K562 (cell line): ENCODE data around the gene RBM3. TPM values are rescaled to one million over a fixed set of nuclear protein-coding genes. Genes with fewer than 3 reads are reported as not detected.

Experiments used
- COPS2 ChIP-seq: fragments of 450-650 bp; conservative IDR thresholded peaks from 2 replicates; pipeline ENCODE4 v1.6.1; 2016; ENCODE audit warnings: mild to moderate bottlenecking, moderate library complexity
- EHMT2 ChIP-seq: fragments of 450-650 bp; IDR thresholded peaks from 2 replicates; pipeline ENCODE4 v1.6.1; 2018; ENCODE audit warnings: antibody characterized with exemption
- FOXJ3 ChIP-seq: sonication (generic); formaldehyde crosslinking; IDR thresholded peaks from 2 replicates; pipeline ENCODE4 v1.4.0; 2020; ENCODE audit warnings: mild to moderate bottlenecking, missing genetic modification reagents
- HCFC1 ChIP-seq: IDR thresholded peaks from 2 replicates; pipeline ENCODE4 v1.6.1; 2012; ENCODE audit warnings: low read depth, low read length, improper control_type of control experiment
- HDGF ChIP-seq: fragments of 450-650 bp; IDR thresholded peaks from 2 replicates; pipeline ENCODE4 v1.6.1; 2016
- KLF6 ChIP-seq: fragments of 250-450 bp; sonication (Bioruptor Pico); IDR thresholded peaks from 2 replicates; pipeline ENCODE4 v1.4.0; 2020; ENCODE audit warnings: mild to moderate bottlenecking, moderate library complexity, borderline replicate concordance
- LARP7 ChIP-seq: fragments of 450-650 bp; IDR thresholded peaks from 2 replicates; pipeline ENCODE4 v1.6.1; 2016
- MCM3 ChIP-seq: fragments of 450-650 bp; IDR thresholded peaks from 2 replicates; pipeline ENCODE4 v1.6.1; 2016
- NR4A1 ChIP-seq, 2 experiments: fragments of 250-450 bp in 1 of 2; fragments of 450-650 bp in 1 of 2; sonication (Bioruptor Pico) in 1 of 2; IDR thresholded peaks; 2 replicates each; pipeline versions ENCODE4 v1.4.0 to v1.6.1; 2016 to 2020; ENCODE audit warnings: mild to moderate bottlenecking in 2 of 2, missing compliant biosample characterization in 1 of 2, missing genetic modification characterization in 1 of 2, moderate library complexity in 1 of 2
- POLR3G ChIP-seq: IDR thresholded peaks from 2 replicates; pipeline ENCODE4 v1.6.1; 2011; ENCODE audit not compliant: insufficient read length, insufficient replicate concordance; ENCODE audit errors: extremely low read depth
- RBM17 ChIP-seq: fragments of 200-400 bp; formaldehyde crosslinking; IDR thresholded peaks from 2 replicates; pipeline ENCODE4 v1.6.1; 2017; ENCODE audit warnings: low read depth, mild to moderate bottlenecking, low read length, borderline replicate concordance
- TCF3 ChIP-seq: sonication (generic); formaldehyde crosslinking; IDR thresholded peaks from 2 replicates; pipeline ENCODE4 v1.4.0; 2020; ENCODE audit warnings: mild to moderate bottlenecking, missing genetic modification reagents
- ZC3H4 ChIP-seq: sonication (generic); formaldehyde crosslinking; IDR thresholded peaks from 2 replicates; pipeline ENCODE4 v1.9.0; 2021; ENCODE audit warnings: missing genetic modification reagents, borderline replicate concordance
- ZEB2 ChIP-seq: fragments of 450-650 bp; IDR thresholded peaks from 2 replicates; pipeline ENCODE4 v1.6.1; 2016
- ZNF143 ChIP-seq: sonication (generic); formaldehyde crosslinking; IDR thresholded peaks from 2 replicates; pipeline ENCODE4 v1.9.0; 2022; ENCODE audit warnings: mild to moderate bottlenecking, missing genetic modification reagents
- ZNF175 ChIP-seq: fragments of 200-800 bp; sonication (Bioruptor generic); IDR thresholded peaks from 2 replicates; pipeline ENCODE4 v1.6.1; 2016; ENCODE audit warnings: low read depth, mild to moderate bottlenecking, missing genetic modification characterization, missing compliant biosample characterization
- ZNF217 ChIP-seq: sonication (generic); formaldehyde crosslinking; IDR thresholded peaks from 2 replicates; pipeline ENCODE4 v1.8.0; 2022; ENCODE audit warnings: mild to moderate bottlenecking, missing genetic modification reagents
- ZNF282 ChIP-seq: sonication (generic); formaldehyde crosslinking; IDR thresholded peaks from 2 replicates; pipeline ENCODE4 v1.8.1; 2023; ENCODE audit warnings: missing genetic modification reagents
- ZNF445 ChIP-seq: fragments of 250-450 bp; sonication (Bioruptor Pico); IDR thresholded peaks from 2 replicates; pipeline ENCODE4 v1.4.0; 2020; ENCODE audit warnings: low read depth, mild to moderate bottlenecking, moderate library complexity
- ZNF766 ChIP-seq: fragments of 200-800 bp; sonication (Bioruptor generic); conservative IDR thresholded peaks from 2 replicates; pipeline ENCODE4 v1.6.1; 2016; ENCODE audit warnings: missing genetic modification characterization, missing compliant biosample characterization
- ZNF780A ChIP-seq: fragments of 250-450 bp; sonication (Bioruptor Pico); IDR thresholded peaks from 2 replicates; pipeline ENCODE4 v1.5.0; 2021; ENCODE audit warnings: mild to moderate bottlenecking
- polyA plus RNA-seq, 8 experiments: library from polyadenylated mRNA; depleted of rRNA in 4 of 8; stranded (reverse) in 5 of 8; unstranded in 3 of 8; fragments of >200 nt; fragmentation: Nextera tagmentation in 2 of 8; fragmentation: Illumina TruSeq in 1 of 8; extraction: Ambion mirVana in 2 of 8; extraction: Trizol in 1 of 8; gene quantifications; 2 replicates each; pipeline versions ENCODE4 v1.2.1 to v1.2.3, GENCODE V29; 2011 to 2014; ENCODE audit warnings: inconsistent platforms in 1 of 8, missing spikeins in 1 of 8
- total RNA-seq, 7 experiments: library from RNA; depleted of rRNA in 6 of 7; stranded (reverse); fragments of >200 nt in 6 of 7; fragmentation: Illumina TruSeq in 2 of 7; extraction: Trizol in 2 of 7; gene quantifications; 2 replicates each; pipeline versions ENCODE4 v1.2.1 to v1.2.3, GENCODE V29; 2011 to 2021; ENCODE audit warnings: low replicate concordance in 1 of 7
- TF ChIP-seq, protein P1 (sequence below): fragments of 250-450 bp; sonication (Bioruptor Pico); IDR thresholded peaks from 2 replicates; pipeline ENCODE4 v1.5.0; 2021; ENCODE audit warnings: mild to moderate bottlenecking, borderline replicate concordance
- TF ChIP-seq, protein P2 (sequence below): fragments of 450-650 bp; IDR thresholded peaks from 2 replicates; pipeline ENCODE4 v1.6.1; 2014; ENCODE audit warnings: low read depth, mild to moderate bottlenecking, moderate library complexity, borderline replicate concordance
- TF ChIP-seq, protein P3 (sequence below): IDR thresholded peaks from 2 replicates; pipeline ENCODE4 v1.6.1; 2011; ENCODE audit not compliant: insufficient read length; ENCODE audit errors: extremely low read depth
- TF ChIP-seq, protein P4 (sequence below): fragments of 450-650 bp; IDR thresholded peaks from one replicate; pipeline ENCODE4 v1.6.1; 2018; ENCODE audit warnings: mild to moderate bottlenecking, moderate library complexity; ENCODE audit not compliant: partially characterized antibody

RBM3 gene
- total and polyA plus RNA-seq, 9 of the 15 experiments (the other 6 are each of a cell fraction or from before 2014, with no cell fraction given): 70.3 to 272 (median 209) TPM

DNA sequence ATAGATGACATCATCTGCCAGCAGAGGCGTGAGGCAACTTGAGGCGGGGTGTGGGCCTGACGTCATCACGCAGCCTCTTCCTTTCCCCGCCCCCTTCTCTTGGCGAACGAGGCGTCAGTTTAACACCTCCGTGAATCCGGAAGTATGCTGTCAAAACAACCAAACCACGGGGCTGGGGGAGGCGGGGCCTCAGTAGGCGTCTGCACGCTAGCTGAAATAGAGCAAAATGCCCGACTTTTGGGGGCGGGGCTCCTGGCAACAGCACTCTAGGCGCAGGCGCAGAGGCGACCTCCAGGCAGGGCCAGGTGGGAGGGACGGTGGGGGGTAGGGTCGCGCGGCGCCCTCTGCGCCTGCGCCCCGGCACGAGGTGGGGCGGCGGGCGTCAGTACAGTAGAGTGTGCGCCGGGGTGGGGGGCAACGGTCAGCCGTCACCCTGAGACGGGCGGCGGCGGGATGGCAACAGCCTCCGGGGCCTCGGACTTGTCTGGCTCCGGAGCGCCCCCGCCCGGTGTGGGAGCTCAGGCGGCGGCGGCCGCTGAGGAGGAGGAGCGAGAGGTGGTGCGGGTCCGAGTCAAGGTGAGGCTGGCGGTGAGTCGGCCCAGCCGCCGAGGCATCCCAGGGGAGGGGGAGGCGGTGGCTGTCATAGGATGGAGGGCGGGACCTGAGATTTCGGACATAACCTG, 34.8 kb upstream of the RBM3 start, which contains the start of gene TBC1D25 (continued):
- TF ChIP-seq COPS2 (no peak), ZEB2 (0 out of 2 replicates have a peak, but pooled peaks have one; percentile 74), POLR3G (no peak), HDGF (no peak), ZNF282 (CRISPR knock-in tag) (no peak), RBM17 (no peak), FOXJ3 (CRISPR knock-in tag) (no peak), KLF6 (CRISPR knock-in tag) (no peak), HCFC1 (no peak), ZNF175 (CRISPR knock-in tag) (peak; percentile 38), TCF3 (CRISPR knock-in tag) (no peak), ZNF780A (no peak), ZNF143 (CRISPR knock-in tag) (no peak), LARP7 (no peak), ZNF217 (CRISPR knock-in tag) (no peak), ZC3H4 (no peak), NR4A1 (CRISPR knock-in tag; IDR thresholded peaks at IDR 0.05) (no peak), NR4A1 (tag; IDR thresholded peaks at IDR 0.05) (no peak), ZNF445 (no peak), EHMT2 (no peak), MCM3 (no peak), ZNF766 (CRISPR knock-in tag) (no peak)
- TF ChIP-seq, protein P1, sequence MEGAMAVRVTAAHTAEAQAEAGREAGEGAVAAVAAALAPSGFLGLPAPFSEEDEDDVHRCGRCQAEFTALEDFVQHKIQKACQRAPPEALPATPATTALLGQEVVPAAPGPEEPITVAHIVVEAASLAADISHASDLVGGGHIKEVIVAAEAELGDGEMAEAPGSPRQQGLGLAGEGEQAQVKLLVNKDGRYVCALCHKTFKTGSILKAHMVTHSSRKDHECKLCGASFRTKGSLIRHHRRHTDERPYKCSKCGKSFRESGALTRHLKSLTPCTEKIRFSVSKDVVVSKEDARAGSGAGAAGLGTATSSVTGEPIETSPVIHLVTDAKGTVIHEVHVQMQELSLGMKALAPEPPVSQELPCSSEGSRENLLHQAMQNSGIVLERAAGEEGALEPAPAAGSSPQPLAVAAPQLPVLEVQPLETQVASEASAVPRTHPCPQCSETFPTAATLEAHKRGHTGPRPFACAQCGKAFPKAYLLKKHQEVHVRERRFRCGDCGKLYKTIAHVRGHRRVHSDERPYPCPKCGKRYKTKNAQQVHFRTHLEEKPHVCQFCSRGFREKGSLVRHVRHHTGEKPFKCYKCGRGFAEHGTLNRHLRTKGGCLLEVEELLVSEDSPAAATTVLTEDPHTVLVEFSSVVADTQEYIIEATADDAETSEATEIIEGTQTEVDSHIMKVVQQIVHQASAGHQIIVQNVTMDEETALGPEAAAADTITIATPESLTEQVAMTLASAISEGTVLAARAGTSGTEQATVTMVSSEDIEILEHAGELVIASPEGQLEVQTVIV: no peak
- TF ChIP-seq, protein P2, sequence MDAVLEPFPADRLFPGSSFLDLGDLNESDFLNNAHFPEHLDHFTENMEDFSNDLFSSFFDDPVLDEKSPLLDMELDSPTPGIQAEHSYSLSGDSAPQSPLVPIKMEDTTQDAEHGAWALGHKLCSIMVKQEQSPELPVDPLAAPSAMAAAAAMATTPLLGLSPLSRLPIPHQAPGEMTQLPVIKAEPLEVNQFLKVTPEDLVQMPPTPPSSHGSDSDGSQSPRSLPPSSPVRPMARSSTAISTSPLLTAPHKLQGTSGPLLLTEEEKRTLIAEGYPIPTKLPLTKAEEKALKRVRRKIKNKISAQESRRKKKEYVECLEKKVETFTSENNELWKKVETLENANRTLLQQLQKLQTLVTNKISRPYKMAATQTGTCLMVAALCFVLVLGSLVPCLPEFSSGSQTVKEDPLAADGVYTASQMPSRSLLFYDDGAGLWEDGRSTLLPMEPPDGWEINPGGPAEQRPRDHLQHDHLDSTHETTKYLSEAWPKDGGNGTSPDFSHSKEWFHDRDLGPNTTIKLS: no peak
- TF ChIP-seq, protein P3, sequence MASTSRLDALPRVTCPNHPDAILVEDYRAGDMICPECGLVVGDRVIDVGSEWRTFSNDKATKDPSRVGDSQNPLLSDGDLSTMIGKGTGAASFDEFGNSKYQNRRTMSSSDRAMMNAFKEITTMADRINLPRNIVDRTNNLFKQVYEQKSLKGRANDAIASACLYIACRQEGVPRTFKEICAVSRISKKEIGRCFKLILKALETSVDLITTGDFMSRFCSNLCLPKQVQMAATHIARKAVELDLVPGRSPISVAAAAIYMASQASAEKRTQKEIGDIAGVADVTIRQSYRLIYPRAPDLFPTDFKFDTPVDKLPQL: no peak
- TF ChIP-seq, protein P4, sequence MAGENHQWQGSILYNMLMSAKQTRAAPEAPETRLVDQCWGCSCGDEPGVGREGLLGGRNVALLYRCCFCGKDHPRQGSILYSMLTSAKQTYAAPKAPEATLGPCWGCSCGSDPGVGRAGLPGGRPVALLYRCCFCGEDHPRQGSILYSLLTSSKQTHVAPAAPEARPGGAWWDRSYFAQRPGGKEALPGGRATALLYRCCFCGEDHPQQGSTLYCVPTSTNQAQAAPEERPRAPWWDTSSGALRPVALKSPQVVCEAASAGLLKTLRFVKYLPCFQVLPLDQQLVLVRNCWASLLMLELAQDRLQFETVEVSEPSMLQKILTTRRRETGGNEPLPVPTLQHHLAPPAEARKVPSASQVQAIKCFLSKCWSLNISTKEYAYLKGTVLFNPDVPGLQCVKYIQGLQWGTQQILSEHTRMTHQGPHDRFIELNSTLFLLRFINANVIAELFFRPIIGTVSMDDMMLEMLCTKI: no peak
